Measurements from ENCODE around the gene TECPR2. TPM values are rescaled to one million over a fixed set of nuclear protein-coding genes. Genes with fewer than 3 reads are reported as not detected.
A peak's percentile ranks its signal among the peaks of the same experiment; 100 is the strongest.

The TECPR2 gene
- total and polyA plus RNA-seq, 2 experiments from 2014 or later, result 9.5 to 20.1 TPM

- TF ChIP-seq CTCF (IDR thresholded peaks at IDR 0.05; ENCODE audit: poor library complexity), result no peak
- no peak for TF ChIP-seq EZH2 (IDR thresholded peaks at IDR 0.05; ENCODE audit: borderline replicate concordance)
- no peak for TF ChIP-seq EZH2phosphoT487 (IDR thresholded peaks at IDR 0.05; ENCODE audit: low read depth, severe bottlenecking, unreplicated experiment)
- H3K4me3 ChIP-seq, result no peak overlapping the region
- DNase-seq (ENCODE audit: low spot score), result peak; percentile 18
- no peak overlapping the region for H2AFZ ChIP-seq
- H3K27me3 ChIP-seq, result no peaks in the 10 kb centered on the region
- H3K9me3 ChIP-seq (ENCODE audit: low read depth), result no peaks in the 10 kb centered on the region
- H3K9me2 ChIP-seq (replicated peaks; ENCODE audit: insufficient read depth), result no peaks in the 10 kb centered on the region
- H3K36me3 ChIP-seq (replicated peaks; ENCODE audit: insufficient read depth, low read depth), result no peaks in the 10 kb centered on the region
- no peak overlapping the region for H3K4me2 ChIP-seq
- peak overlapping the region; percentile 76 for H3K27ac ChIP-seq
- H4K20me1 ChIP-seq (ENCODE audit: insufficient read depth, poor library complexity, severe bottlenecking), result no peaks in the 10 kb centered on the region
- H3K79me2 ChIP-seq, result no peaks in the 10 kb centered on the region
- H3K4me1 ChIP-seq (ENCODE audit: insufficient read depth), result peaks cover 5% of the 10 kb centered on the region
- 65% methylated on average over 13 of the region's 13 CpGs for WGBS (ENCODE audit: low lambda C conversion rate, missing lambda C conversion rate)
Measured at GRCh38 chr14:102530828-102531478, 168.2 kb downstream of the TECPR2 start.

GRCh38 chr14:102532204-102532658, 169.5 kb downstream of the TECPR2 start:
- Histone ChIP-seq H3K36me3 (replicated peaks; ENCODE audit: insufficient read depth, low read depth) (no peaks in the 10 kb centered on the region), H3K9me3 (ENCODE audit: low read depth) (no peaks in the 10 kb centered on the region), H3K27ac (no peak overlapping the region), H3K9me2 (replicated peaks; ENCODE audit: insufficient read depth) (no peaks in the 10 kb centered on the region), H3K4me2 (no peak overlapping the region), H3K27me3 (no peaks in the 10 kb centered on the region), H3K79me2 (no peaks in the 10 kb centered on the region), H3K4me1 (ENCODE audit: insufficient read depth) (peaks cover 4% of the 10 kb centered on the region), H2AFZ (no peak overlapping the region), H3K4me3 (no peak overlapping the region), H4K20me1 (ENCODE audit: insufficient read depth, poor library complexity, severe bottlenecking) (no peaks in the 10 kb centered on the region)
- no peak for TF ChIP-seq CTCF (IDR thresholded peaks at IDR 0.05; ENCODE audit: poor library complexity)
- TF ChIP-seq EZH2 (IDR thresholded peaks at IDR 0.05; ENCODE audit: borderline replicate concordance), result no peak
- TF ChIP-seq EZH2phosphoT487 (IDR thresholded peaks at IDR 0.05; ENCODE audit: low read depth, severe bottlenecking, unreplicated experiment), result no peak
- 82% methylated on average over 3 of the region's 3 CpGs for WGBS (ENCODE audit: low lambda C conversion rate, missing lambda C conversion rate)
- peak; percentile 11 for DNase-seq (ENCODE audit: low spot score)

- Histone ChIP-seq H3K9me2 (replicated peaks; ENCODE audit: insufficient read depth) (no peaks in the 10 kb centered on the region), H4K20me1 (ENCODE audit: insufficient read depth, poor library complexity, severe bottlenecking) (no peaks in the 10 kb centered on the region), H3K4me2 (no peak overlapping the region), H3K4me3 (no peak overlapping the region), H3K27ac (no peak overlapping the region), H3K79me2 (no peaks in the 10 kb centered on the region), H3K27me3 (no peaks in the 10 kb centered on the region), H2AFZ (no peak overlapping the region), H3K4me1 (ENCODE audit: insufficient read depth) (peaks cover 25% of the 10 kb centered on the region), H3K36me3 (replicated peaks; ENCODE audit: insufficient read depth, low read depth) (no peaks in the 10 kb centered on the region), H3K9me3 (ENCODE audit: low read depth) (no peaks in the 10 kb centered on the region)
- TF ChIP-seq EZH2 (IDR thresholded peaks at IDR 0.05; ENCODE audit: borderline replicate concordance), result no peak
- TF ChIP-seq EZH2phosphoT487 (IDR thresholded peaks at IDR 0.05; ENCODE audit: low read depth, severe bottlenecking, unreplicated experiment), result no peak
- no peak for TF ChIP-seq CTCF (IDR thresholded peaks at IDR 0.05; ENCODE audit: poor library complexity)
- WGBS (ENCODE audit: low lambda C conversion rate, missing lambda C conversion rate), result 72% methylated on average over 15 of the region's 15 CpGs
- DNase-seq (ENCODE audit: low spot score), result peak; percentile 3
Measured at GRCh38 chr14:102537981-102538601, 175.3 kb downstream of the TECPR2 start.
